Smooth muscle cell (in vitro differentiated cells): Measurements from ENCODE around the gene INSRR. TPM values are rescaled to one million over a fixed set of nuclear protein-coding genes. Genes with fewer than 3 reads are reported as not detected.

Experiments used
- DNase-seq: peaks from one replicate; lab custom pipeline; 2025; ENCODE audit not compliant: unreplicated experiment; lab: John Stamatoyannopoulos, UW
- H2AFZ ChIP-seq: fragments of 200-600 bp; sonication (generic); 2 replicates; pipeline ENCODE4 v1.6.0; 2016; ENCODE audit warnings: antibody characterized with exemption, low read depth, mild to moderate bottlenecking
- H3F3A ChIP-seq: fragments of 200-600 bp; sonication (generic); 2 replicates; pipeline ENCODE4 v1.6.0; 2017; ENCODE audit warnings: antibody characterized with exemption, low read depth
- H3K27ac ChIP-seq: fragments of 200-600 bp; sonication (generic); 2 replicates; pipeline ENCODE4 v1.5.1; 2016; ENCODE audit warnings: low read depth, mild to moderate bottlenecking
- H3K27me3 ChIP-seq: fragments of 200-600 bp; sonication (generic); 2 replicates; pipeline ENCODE4 v1.6.1; 2016; ENCODE audit warnings: low read depth, mild to moderate bottlenecking
- H3K36me3 ChIP-seq: fragments of 200-600 bp; sonication (generic); 2 replicates; pipeline ENCODE4 v1.5.1; 2016; ENCODE audit warnings: low read depth
- H3K4me1 ChIP-seq: fragments of 200-600 bp; sonication (generic); 2 replicates; pipeline ENCODE4 v1.5.1; 2016; ENCODE audit warnings: low read depth
- H3K4me2 ChIP-seq: fragments of 200-600 bp; sonication (generic); 2 replicates; pipeline ENCODE4 v1.6.0; 2016; ENCODE audit warnings: mild to moderate bottlenecking
- H3K4me3 ChIP-seq: fragments of 200-600 bp; sonication (generic); 2 replicates; pipeline ENCODE4 v1.5.1; 2016; ENCODE audit warnings: mild to moderate bottlenecking
- H3K79me2 ChIP-seq: fragments of 200-600 bp; sonication (generic); 2 replicates; pipeline ENCODE4 v1.6.0; 2016; ENCODE audit warnings: low read depth, mild to moderate bottlenecking
- H3K9ac ChIP-seq: fragments of 200-600 bp; sonication (generic); 2 replicates; pipeline ENCODE4 v1.6.0; 2016; ENCODE audit warnings: low read depth
- H3K9me3 ChIP-seq: fragments of 200-600 bp; sonication (generic); replicated peaks from 2 replicates; pipeline ENCODE4 v1.5.1; 2016; ENCODE audit warnings: low read depth
- H4K20me1 ChIP-seq: fragments of 200-600 bp; sonication (generic); 2 replicates; pipeline ENCODE4 v1.6.0; 2016; ENCODE audit warnings: low read depth
- CTCF ChIP-seq: fragments of 200-600 bp; sonication (generic); IDR thresholded peaks from 2 replicates; pipeline ENCODE4 v1.5.1; 2017; ENCODE audit warnings: borderline replicate concordance, mild to moderate bottlenecking, antibody characterized with exemption; ENCODE audit not compliant: insufficient read depth, poor library complexity, severe bottlenecking
- WGBS: methylation state at CpG from one replicate; pipeline ENCODE4 v1.1.7; 2016; ENCODE audit warnings: low lambda C conversion rate; 5-methylcytosine and 5-hydroxymethylcytosine counted together
- polyA plus RNA-seq: library from polyadenylated mRNA; unstranded; fragments of >200 nt; fragmentation: Nextera tagmentation; extraction: Ambion mirVana; gene quantifications from 2 replicates; pipeline ENCODE4 v1.2.1, GENCODE V29; 2016
- total RNA-seq: library from RNA; depleted of rRNA; stranded (reverse); fragments of >200 nt; gene quantifications from 2 replicates; pipeline ENCODE4 v1.2.3, GENCODE V29; 2014

Gene INSRR
- total and polyA plus RNA-seq, 2 experiments from 2014 or later = 0.36 to 0.45 TPM

GRCh38 chr1:156847591-156848460 is 11.1 kb downstream of the INSRR start:
- H4K20me1 ChIP-seq = no peaks in the 10 kb centered on the region
- no peak overlapping the region for H2AFZ ChIP-seq
- H3F3A ChIP-seq = no peaks in the 10 kb centered on the region
- H3K9me3 ChIP-seq = no peaks in the 10 kb centered on the region
- no peaks in the 10 kb centered on the region for H3K79me2 ChIP-seq
- peaks cover 67% of the 10 kb centered on the region for H3K27me3 ChIP-seq
- H3K4me1 ChIP-seq = peaks cover 15% of the 10 kb centered on the region
- no peak overlapping the region for H3K4me3 ChIP-seq
- no peak for TF ChIP-seq CTCF
- H3K4me2 ChIP-seq = peak overlapping the region; percentile 78
- H3K9ac ChIP-seq = no peak overlapping the region
- H3K27ac ChIP-seq = no peak overlapping the region
- WGBS = 68% methylated on average over 7 of the region's 7 CpGs
- H3K36me3 ChIP-seq = no peaks in the 10 kb centered on the region
- no peak for DNase-seq

- H4K20me1 ChIP-seq = no peaks in the 10 kb centered on the region
- H3F3A ChIP-seq = no peaks in the 10 kb centered on the region
- no peak overlapping the region for H3K27ac ChIP-seq
- no peak overlapping the region for H3K9ac ChIP-seq
- peaks cover 71% of the 10 kb centered on the region for H3K27me3 ChIP-seq
- DNase-seq = no peak
- H3K4me1 ChIP-seq = peaks cover 15% of the 10 kb centered on the region
- H3K36me3 ChIP-seq = no peaks in the 10 kb centered on the region
- 85% methylated on average over 5 of the region's 5 CpGs for WGBS
- no peak overlapping the region for H3K4me3 ChIP-seq
- no peak overlapping the region for H2AFZ ChIP-seq
- no peaks in the 10 kb centered on the region for H3K9me3 ChIP-seq
- H3K4me2 ChIP-seq = no peak overlapping the region
- no peak for TF ChIP-seq CTCF
- no peaks in the 10 kb centered on the region for H3K79me2 ChIP-seq
These were observed 12.3 kb downstream of the INSRR start for GRCh38 chr1:156846643-156847042.

GRCh38 chr1:156845953-156846545 is 12.9 kb downstream of the INSRR start:
- Histone ChIP-seq H3K9ac (no peak overlapping the region), H3F3A (no peaks in the 10 kb centered on the region), H3K36me3 (no peaks in the 10 kb centered on the region), H3K9me3 (no peaks in the 10 kb centered on the region), H3K4me2 (no peak overlapping the region), H3K4me1 (peaks cover 15% of the 10 kb centered on the region), H2AFZ (no peak overlapping the region), H3K79me2 (no peaks in the 10 kb centered on the region), H3K27me3 (peaks cover 71% of the 10 kb centered on the region), H4K20me1 (no peaks in the 10 kb centered on the region), H3K4me3 (no peak overlapping the region), H3K27ac (no peak overlapping the region)
- TF ChIP-seq CTCF = no peak
- WGBS = 44% methylated on average over 18 of the region's 18 CpGs
- no peak for DNase-seq
